ENCODE measurements around the gene F2RL2.

Gene F2RL2

DNA sequence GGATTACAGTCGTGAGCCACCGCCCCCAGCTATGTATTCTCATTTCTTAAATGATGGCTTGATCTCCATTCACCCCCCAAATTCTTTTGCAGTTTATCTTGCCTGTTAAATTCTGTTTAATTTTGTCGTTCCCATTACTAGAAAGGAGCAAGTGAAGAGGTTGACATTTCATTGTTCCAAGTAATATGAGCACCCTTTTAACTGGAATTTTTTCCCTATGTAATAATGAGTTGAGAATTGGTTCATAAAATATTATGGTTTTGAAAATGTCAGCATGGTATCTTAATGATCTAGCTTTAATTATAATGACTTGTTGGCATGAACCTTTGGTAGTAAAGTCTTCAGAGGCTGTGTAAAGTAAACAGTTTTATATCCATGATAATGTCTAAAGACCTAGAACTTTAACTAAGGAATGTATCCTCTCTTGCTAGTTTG, 37.4 kb downstream of the F2RL2 start:
- DNase-seq (ENCODE audit: low read depth): no peak

DNA sequence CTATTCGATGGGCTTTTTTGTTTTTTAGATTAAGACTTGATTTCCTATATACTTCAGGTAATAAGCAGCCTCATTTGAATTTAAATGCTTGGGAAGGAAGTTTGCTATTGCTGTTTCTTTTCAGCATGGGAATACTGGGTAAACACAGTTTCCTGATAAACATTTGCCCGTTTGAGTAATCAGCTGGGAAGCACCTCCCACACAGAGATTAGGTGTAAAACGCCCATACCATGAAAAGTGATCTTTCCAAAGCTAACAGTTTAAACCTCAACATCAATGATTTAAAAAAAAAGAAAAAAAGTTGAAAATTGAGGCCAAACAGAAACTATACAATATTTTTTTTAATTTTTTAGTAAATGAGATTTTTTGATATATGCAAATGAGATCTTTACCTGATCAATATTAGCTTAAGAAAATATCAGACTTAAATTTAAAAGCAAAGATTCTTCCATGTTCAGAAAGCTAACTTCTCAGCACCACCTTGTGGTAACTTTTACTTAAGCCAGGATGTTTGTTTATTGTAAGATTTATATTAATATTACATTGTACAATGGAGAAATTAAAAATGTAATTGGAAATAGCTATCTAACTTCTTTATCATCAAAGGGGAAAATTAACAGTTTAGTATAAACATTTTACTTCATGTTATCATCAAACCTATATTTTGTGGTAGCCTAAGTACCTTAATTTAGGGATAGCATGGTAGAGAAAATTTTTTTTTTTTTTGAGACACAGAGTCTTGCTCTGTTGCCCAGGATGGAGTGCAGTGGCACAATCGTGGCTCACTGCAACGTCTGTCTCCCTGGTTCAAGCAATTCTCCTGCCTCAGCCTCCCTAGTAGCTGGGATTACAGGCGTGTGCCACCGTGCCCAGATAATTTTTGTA, 39.8 kb downstream of the F2RL2 start:
- no peak for DNase-seq (ENCODE audit: low read depth)

DNA sequence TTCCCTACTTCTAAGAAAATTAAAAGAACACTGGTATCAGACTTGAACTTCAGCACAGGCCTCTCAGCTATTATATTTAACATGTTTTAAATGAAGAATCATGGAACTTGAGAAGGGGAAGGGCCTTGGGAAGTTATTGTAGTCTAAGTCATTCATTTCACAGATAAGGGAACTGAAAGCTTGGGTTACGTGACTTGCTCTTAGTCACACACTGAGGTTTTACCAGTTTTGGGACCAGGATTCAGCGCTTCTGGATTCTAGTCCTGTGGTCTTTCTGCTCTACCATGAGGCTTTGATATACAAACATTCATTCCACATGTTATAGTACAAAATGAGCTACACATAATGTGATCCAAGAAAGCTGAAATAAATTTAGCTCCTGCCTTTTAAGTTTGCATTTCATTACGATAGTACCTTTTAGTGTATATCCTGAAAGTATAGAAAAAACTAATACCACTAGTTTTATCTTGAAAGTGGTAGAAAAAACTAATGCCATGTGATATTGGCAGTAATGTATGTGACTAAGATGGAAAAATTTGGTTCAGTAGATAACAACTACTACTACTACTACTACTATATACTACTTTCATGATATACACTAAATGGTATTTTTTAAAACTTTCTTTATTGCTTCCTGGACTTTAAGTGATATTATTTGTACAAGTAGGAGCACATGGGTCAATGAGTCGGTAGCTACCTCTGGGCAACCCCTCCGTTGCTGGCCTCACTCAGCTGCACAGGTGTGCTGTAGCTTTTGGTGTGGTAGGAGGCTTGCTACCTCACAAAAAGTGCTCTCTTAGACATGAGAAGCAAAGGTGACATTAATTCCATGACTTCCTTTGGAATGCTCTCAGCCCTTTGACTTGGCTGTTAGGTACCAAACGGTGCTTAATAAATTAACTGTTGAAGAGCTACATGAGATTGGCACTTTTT, 40.7 kb downstream of the F2RL2 start:
- no peak for DNase-seq (ENCODE audit: low read depth)

- no peak for DNase-seq (ENCODE audit: low read depth)
Measured at GRCh38 chr5:76580981-76581380, 42.2 kb downstream of the F2RL2 start.

GRCh38 chr5:76579166-76579937, 43.9 kb downstream of the F2RL2 start:
- no peak for DNase-seq (ENCODE audit: low read depth)

- no peak for DNase-seq (ENCODE audit: low read depth)
Measured at GRCh38 chr5:76576996-76577395, 46.2 kb downstream of the F2RL2 start.

GRCh38 chr5:76576450-76576849, 46.8 kb downstream of the F2RL2 start:
- DNase-seq (ENCODE audit: low read depth): no peak

GRCh38 chr5:76571559-76571958, 51.6 kb downstream of the F2RL2 start:
- no peak for DNase-seq (ENCODE audit: low read depth)

GRCh38 chr5:76570153-76570552, 53.0 kb downstream of the F2RL2 start:
- no peak for DNase-seq (ENCODE audit: low read depth)
